H1 (cell line): Measurements from ENCODE around the gene DLG1. TPM values are rescaled to one million over a fixed set of nuclear protein-coding genes. Genes with fewer than 3 reads are reported as not detected.

ENCODE experiments used
- CTCF ChIA-PET: fragments of 300-600 bp; sonication (Branson Sonifier 250); formaldehyde crosslinking; loops from one replicate; lab custom pipeline; 2021; ENCODE audit not compliant: partially characterized antibody; lab: Charles Lee
- POLR2A ChIA-PET: fragments of 300-600 bp; sonication (Branson Sonifier 250); formaldehyde crosslinking; loops from one replicate; lab custom pipeline; 2021; ENCODE audit warnings: inconsistent platforms; ENCODE audit not compliant: partially characterized antibody; lab: Charles Lee
- DNase-seq, 2 experiments: peaks; one replicate each; pipeline versions ENCODE4 v3.0.0 to v3.0.0-alpha.2; 2010 to 2022; ENCODE audit warnings: low spot score in 2 of 2, low read depth in 1 of 2, mixed read lengths in 1 of 2
- FAIRE-seq: peaks from 2 replicates; lab custom pipeline; 2011; peaks lifted over from hg19 to GRCh38; lab: Jason Lieb, UNC
- H2AFZ ChIP-seq: 2 replicates; pipeline ENCODE4 v1.8.1; 2012; ENCODE audit warnings: low read length, inconsistent platforms
- H2AK5ac ChIP-seq: 2 replicates; pipeline ENCODE4 v1.6.1; 2013; ENCODE audit warnings: low read depth, low read length
- H2BK120ac ChIP-seq: replicated peaks from 2 replicates; pipeline ENCODE3; 2013; ENCODE audit warnings: low read depth, low read length, inconsistent platforms
- H2BK12ac ChIP-seq: 2 replicates; pipeline ENCODE4 v1.6.1; 2013; ENCODE audit warnings: low read depth, low read length
- H2BK15ac ChIP-seq: 2 replicates; pipeline ENCODE4 v1.6.1; 2013; ENCODE audit warnings: low read length
- H2BK20ac ChIP-seq: 2 replicates; pipeline ENCODE4 v1.6.1; 2013; ENCODE audit warnings: low read length
- H2BK5ac ChIP-seq: 2 replicates; pipeline ENCODE4 v1.6.1; 2013; ENCODE audit warnings: low read depth, low read length
- H3K14ac ChIP-seq: 2 replicates; pipeline ENCODE4 v1.6.1; 2013; ENCODE audit warnings: inconsistent platforms; ENCODE audit not compliant: insufficient read length
- H3K18ac ChIP-seq: 2 replicates; pipeline ENCODE4 v1.6.1; 2013; ENCODE audit warnings: low read length; ENCODE audit errors: extremely low read depth
- H3K23ac ChIP-seq: 2 replicates; pipeline ENCODE4 v1.6.1; 2013; ENCODE audit warnings: inconsistent platforms; ENCODE audit not compliant: insufficient read length
- H3K23me2 ChIP-seq: 2 replicates; pipeline ENCODE4 v1.6.1; 2013; ENCODE audit warnings: low read depth, low read length
- H3K27ac ChIP-seq: 2 replicates; pipeline ENCODE4 v1.6.1; 2011; ENCODE audit warnings: low read depth, low read length, inconsistent platforms
- H3K27me3 ChIP-seq, 4 experiments: replicated peaks in 1 of 4; 1 replicate in 1 of 4; 2 replicates in 3 of 4; pipeline versions ENCODE4 v1.6.1 to v1.8.1; 2011 to 2013; ENCODE audit warnings: low read length in 3 of 4, mild to moderate bottlenecking in 3 of 4, inconsistent platforms in 2 of 4, mixed read lengths in 2 of 4, moderate library complexity in 1 of 4; ENCODE audit not compliant: control insufficient read depth in 3 of 4, insufficient read depth in 3 of 4; ENCODE audit errors: extremely low read depth in 1 of 4
- H3K36me3 ChIP-seq, 4 experiments: 2 replicates each; pipeline versions ENCODE4 v1.6.1 to v1.8.1; 2011 to 2013; ENCODE audit warnings: mild to moderate bottlenecking in 4 of 4, low read length in 3 of 4, moderate library complexity in 2 of 4, control low read depth in 1 of 4, inconsistent platforms in 1 of 4; ENCODE audit not compliant: insufficient read depth in 4 of 4, control insufficient read depth in 2 of 4
- H3K4ac ChIP-seq: replicated peaks from 2 replicates; pipeline ENCODE3; 2013; ENCODE audit warnings: low read length, low read depth, mixed read lengths, inconsistent platforms; ENCODE audit not compliant: insufficient read length
- H3K4me1 ChIP-seq, 4 experiments: replicated peaks in 1 of 4; 1 replicate in 1 of 4; 2 replicates in 3 of 4; pipeline versions ENCODE4 v1.6.1 to v1.8.1; 2011 to 2013; ENCODE audit warnings: low read length in 3 of 4, inconsistent platforms in 2 of 4, mixed read lengths in 1 of 4; ENCODE audit not compliant: insufficient read depth in 4 of 4, control insufficient read depth in 3 of 4
- H3K4me2 ChIP-seq, 2 experiments: 2 replicates each; pipeline versions ENCODE4 v1.6.1 to v1.8.1; 2011 to 2013; ENCODE audit warnings: low read depth in 2 of 2, low read length in 2 of 2, control low read depth in 1 of 2, inconsistent platforms in 1 of 2, mild to moderate bottlenecking in 1 of 2; ENCODE audit not compliant: insufficient read depth in 1 of 2
- H3K4me3 ChIP-seq, 4 experiments: fragments of 200-600, 300-600 bp in 1 of 4; sonication (generic), shearing (Covaris generic), sonication (Bioruptor Twin) in 1 of 4; 2 replicates each; pipeline versions ENCODE4 v1.5.1 to v1.8.1; 2011 to 2016; ENCODE audit warnings: low read length in 4 of 4, low read depth in 3 of 4, control low read depth in 2 of 4, inconsistent platforms in 2 of 4, mild to moderate bottlenecking in 2 of 4, mixed read lengths in 1 of 4, moderate library complexity in 1 of 4; ENCODE audit not compliant: insufficient read depth in 2 of 4; ENCODE audit errors: extremely low read depth in 1 of 4
- H3K56ac ChIP-seq: replicated peaks from 2 replicates; pipeline ENCODE3; 2013; ENCODE audit warnings: low read depth, mild to moderate bottlenecking, mixed read lengths, low read length, inconsistent platforms; ENCODE audit not compliant: insufficient read length
- H3K79me1 ChIP-seq: 2 replicates; pipeline ENCODE4 v1.6.1; 2013; ENCODE audit warnings: low read depth, low read length, control low read depth
- H3K79me2 ChIP-seq, 2 experiments: 2 replicates each; pipeline versions ENCODE4 v1.6.1 to v1.8.1; 2012 to 2013; ENCODE audit warnings: low read length in 2 of 2, mild to moderate bottlenecking in 2 of 2, inconsistent platforms in 1 of 2; ENCODE audit not compliant: insufficient read depth in 2 of 2, control insufficient read depth in 1 of 2
- H3K9ac ChIP-seq, 4 experiments: replicated peaks in 1 of 4; 1 replicate in 1 of 4; 2 replicates in 3 of 4; pipeline versions ENCODE4 v1.6.1 to v1.8.1; 2011 to 2013; ENCODE audit warnings: low read depth in 3 of 4, low read length in 3 of 4, control low read depth in 2 of 4, mild to moderate bottlenecking in 2 of 4, moderate library complexity in 2 of 4, inconsistent platforms in 1 of 4; ENCODE audit errors: extremely low read depth in 1 of 4
- H3K9me3 ChIP-seq, 2 experiments: 2 replicates each; pipeline versions ENCODE4 v1.6.1 to v1.8.1; 2012 to 2013; ENCODE audit warnings: mild to moderate bottlenecking in 2 of 2, moderate library complexity in 2 of 2, control low read depth in 1 of 2, inconsistent platforms in 1 of 2, low read depth in 1 of 2, low read length in 1 of 2, mixed read lengths in 1 of 2; ENCODE audit not compliant: insufficient read depth in 2 of 2
- H4K20me1 ChIP-seq, 2 experiments: replicated peaks in 1 of 2; 2 replicates each; pipeline versions ENCODE3 to v1.8.1; 2011 to 2013; ENCODE audit warnings: inconsistent platforms in 2 of 2, low read length in 2 of 2, mild to moderate bottlenecking in 1 of 2; ENCODE audit not compliant: insufficient read depth in 2 of 2, control insufficient read depth in 1 of 2
- H4K5ac ChIP-seq: 2 replicates; pipeline ENCODE4 v1.6.1; 2013; ENCODE audit warnings: low read length, low read depth, mixed read lengths, inconsistent platforms; ENCODE audit not compliant: insufficient read length
- H4K8ac ChIP-seq: 2 replicates; pipeline ENCODE4 v1.8.0; 2013; ENCODE audit warnings: mild to moderate bottlenecking, moderate library complexity, low read length, inconsistent platforms; ENCODE audit not compliant: insufficient read depth; ENCODE audit errors: extremely low read depth
- H4K91ac ChIP-seq: replicated peaks from 2 replicates; pipeline ENCODE3; 2013; ENCODE audit warnings: low read length, mixed read lengths, inconsistent platforms; ENCODE audit not compliant: insufficient read length
- CTCF ChIP-seq, 3 experiments: IDR thresholded peaks; 1 replicate in 2 of 3; 2 replicates in 1 of 3; pipeline versions ENCODE4 v1.5.1 to v1.6.1; 2011; ENCODE audit warnings: low read length in 3 of 3, mild to moderate bottlenecking in 3 of 3, inconsistent platforms in 2 of 3, low read depth in 1 of 3, moderate library complexity in 1 of 3; ENCODE audit not compliant: insufficient read depth in 1 of 3; ENCODE audit errors: control extremely low read depth in 1 of 3
- HDAC2 ChIP-seq, 2 experiments: fragments of 300-600 bp in 1 of 2; sonication (generic) in 1 of 2; IDR thresholded peaks; 2 replicates each; pipeline ENCODE4 v1.6.1; 2011 to 2012; ENCODE audit warnings: low read depth in 2 of 2, low read length in 2 of 2, mild to moderate bottlenecking in 2 of 2, moderate library complexity in 2 of 2, borderline replicate concordance in 1 of 2, inconsistent platforms in 1 of 2
- HDAC6 ChIP-seq: IDR thresholded peaks from one replicate; pipeline ENCODE4 v1.7.1; 2012; ENCODE audit warnings: low read depth, mild to moderate bottlenecking, inconsistent platforms, low read length, moderate library complexity
- JUN ChIP-seq: IDR thresholded peaks from 2 replicates; pipeline ENCODE4 v1.6.1; 2011; ENCODE audit warnings: low read depth, mild to moderate bottlenecking, improper control_type of control experiment, low read length
- MAX ChIP-seq: IDR thresholded peaks from 2 replicates; pipeline ENCODE4 v1.6.1; 2012; ENCODE audit warnings: inconsistent platforms
- POLR2AphosphoS5 ChIP-seq: IDR thresholded peaks from 2 replicates; pipeline ENCODE4 v1.6.1; 2011; ENCODE audit warnings: low read depth, low read length
- RFX5 ChIP-seq: IDR thresholded peaks from 2 replicates; pipeline ENCODE4 v1.6.1; 2011; ENCODE audit warnings: low read depth, low read length, improper control_type of control experiment, borderline replicate concordance
- SP4 ChIP-seq: IDR thresholded peaks from 2 replicates; pipeline ENCODE4 v1.6.1; 2012; ENCODE audit warnings: low read length, inconsistent platforms
- TBP ChIP-seq: IDR thresholded peaks from 2 replicates; pipeline ENCODE4 v1.6.1; 2011; ENCODE audit warnings: low read depth, low read length, improper control_type of control experiment
- TEAD4 ChIP-seq: IDR thresholded peaks from 2 replicates; pipeline ENCODE4 v1.6.1; 2012; ENCODE audit warnings: low read depth, low read length, inconsistent platforms, mixed read lengths
- WGBS, 2 experiments: shearing (Covaris generic) in 1 of 2; methylation state at CpG; one replicate each; pipeline versions ENCODE4 v1.1.6 to v1.1.7; 2013 to 2015; ENCODE audit warnings: low lambda C conversion rate in 2 of 2, mixed read lengths in 2 of 2, inconsistent platforms in 1 of 2, low coverage in 1 of 2, missing lambda C conversion rate in 1 of 2; ENCODE audit not compliant: insufficient replicate concordance in 2 of 2, insufficient coverage in 1 of 2, insufficient read length in 1 of 2; ENCODE audit errors: extremely low coverage in 1 of 2, missing lambda C conversion rate in 1 of 2; 5-methylcytosine and 5-hydroxymethylcytosine counted together
- polyA plus RNA-seq, 7 experiments: library from polyadenylated mRNA; depleted of rRNA in 3 of 7; stranded (reverse) in 5 of 7; unstranded in 2 of 7; fragments of >200 nt in 5 of 7; fragments of 200-250 nt in 2 of 7; gene quantifications; 1 replicate in 5 of 7; 2 replicates in 1 of 7; 4 replicates in 1 of 7; pipeline versions ENCODE4 v1.2.1 to v1.2.3, GENCODE V29; 2011 to 2013; ENCODE audit warnings: missing spikeins in 2 of 7, mixed read lengths in 2 of 7
- total RNA-seq: library from RNA; stranded (reverse); fragmentation: NEBNext Ultra II Directional; extraction: Animal tissue kit (Norgen Biotek cat#: 25700); gene quantifications from 2 replicates; pipeline ENCODE4 v1.2.1, GENCODE V29; 2021
- TF ChIP-seq, protein P1 (sequence below): IDR thresholded peaks from 2 replicates; pipeline ENCODE4 v1.6.1; 2011; ENCODE audit warnings: low read depth, mild to moderate bottlenecking, low read length; ENCODE audit not compliant: insufficient read depth

Gene DLG1
- total and polyA plus RNA-seq, 2 of the 8 experiments (the other 6 are each of a cell fraction or from before 2014, with no cell fraction given): 13.4 to 78.8 TPM

GRCh38 chr3:197241173-197241572 lies 57.2 kb downstream of the DLG1 start:
- Histone ChIP-seq H2AFZ (no peak overlapping the region), H3K4me3 (no peak overlapping the region), H3K79me2 (peaks cover 13 to 84% of the 10 kb centered on the region in 2 experiments), H2BK15ac (no peak overlapping the region), H2BK5ac (no peak overlapping the region), H3K18ac (no peak overlapping the region), H3K9ac (no peak overlapping the region), H2BK12ac (no peak overlapping the region), H4K5ac (no peak overlapping the region), H3K4me1 (peaks cover 3 to 30% (median 14%) of the 10 kb centered on the region in 4 experiments; a peak in 6 of 7 replicates), H3K14ac (no peak overlapping the region), H3K23ac (no peak overlapping the region), H3K4me2 (no peak overlapping the region), H2AK5ac (no peak overlapping the region), H3K4ac (no peak overlapping the region), H3K9me3 (no peaks in the 10 kb centered on the region), H4K20me1 (peaks cover 3 to 9% of the 10 kb centered on the region in 2 experiments), H4K91ac (no peak overlapping the region), H3K79me1 (peaks cover 18% of the 10 kb centered on the region), H3K56ac (no peak overlapping the region), H2BK20ac (no peak overlapping the region), H2BK120ac (no peak overlapping the region), H3K36me3 (peaks cover 0 to 8% (median under 1%) of the 10 kb centered on the region in 4 experiments; a peak in 3 of 8 replicates), H3K23me2 (no peaks in the 10 kb centered on the region), H3K27me3 (no peaks in the 10 kb centered on the region), H3K27ac (no peak overlapping the region), H4K8ac (no peak overlapping the region)
- DNase-seq (no peak), FAIRE-seq (no peak)
- ChIA-PET CTCF (interaction anchor here (0.9 to 1.5 kb wide), 2 partner anchors 16 to 17 kb away, joined by 3 to 5 read pairs; no protein-coding TSS in a partner anchor), POLR2A (no interaction called here)
- WGBS, 2 experiments: 71% methylated on average over 2 of the region's 2 CpGs; no CpG with 5 or more reads in 1 of the 2 experiments
- TF ChIP-seq RFX5 (no peak), JUN (no peak), TEAD4 (no peak), POLR2AphosphoS5 (no peak), CTCF (IDR thresholded peaks at IDR 0.05; ENCODE audit: control extremely low read depth in 1 of 3, insufficient read depth in 1 of 3, low read depth in 1 of 3, low read length in 3 of 3) (no peak), HDAC2 (IDR thresholded peaks at IDR 0.05; ENCODE audit: borderline replicate concordance in 1 of 2, low read depth in 2 of 2, low read length in 2 of 2) (no peak), HDAC6 (no peak), TBP (no peak), SP4 (no peak), MAX (no peak)
- TF ChIP-seq, protein P1, sequence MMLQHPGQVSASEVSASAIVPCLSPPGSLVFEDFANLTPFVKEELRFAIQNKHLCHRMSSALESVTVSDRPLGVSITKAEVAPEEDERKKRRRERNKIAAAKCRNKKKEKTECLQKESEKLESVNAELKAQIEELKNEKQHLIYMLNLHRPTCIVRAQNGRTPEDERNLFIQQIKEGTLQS: no peak
